Measurements from ENCODE around the gene ZNF770.
"Not testable (repeated sequence)": the region's sequence is repeated elsewhere in the genome, so short reads cannot be mapped to it uniquely, and the experiment has no call there.

The ZNF770 gene

GRCh38 chr15:34976743-34977142 lies 11.3 kb downstream of the ZNF770 start:
- DNase-seq (ENCODE audit: low spot score) = no peak

GRCh38 chr15:34976073-34976472 lies 12.0 kb downstream of the ZNF770 start:
- no peak for DNase-seq (ENCODE audit: low spot score)

- no peak for DNase-seq (ENCODE audit: low spot score)
Observed at GRCh38 chr15:34973512-34973911, 14.6 kb downstream of the ZNF770 start.

GRCh38 chr15:34970098-34970643 lies 17.9 kb downstream of the ZNF770 start:
- not testable (repeated sequence) for DNase-seq (ENCODE audit: low spot score)

GRCh38 chr15:34969340-34970097 lies 18.6 kb downstream of the ZNF770 start, which contains the start of gene AQR:
AQR (minus strand) TSS chr15:34969742; CDS start chr15:34969613, 129 bp downstream.
- peak; percentile 94 for DNase-seq (ENCODE audit: low spot score)

- DNase-seq (ENCODE audit: low spot score) = no peak
Observed at GRCh38 chr15:34964277-34964676, 23.8 kb downstream of the ZNF770 start.

- DNase-seq (ENCODE audit: low spot score) = no peak
Observed at GRCh38 chr15:34953851-34954250, 34.2 kb downstream of the ZNF770 start.

GRCh38 chr15:34952481-34952880 lies 35.6 kb downstream of the ZNF770 start:
- no peak for DNase-seq (ENCODE audit: low spot score)

- no peak for DNase-seq (ENCODE audit: low spot score)
Observed at GRCh38 chr15:34951993-34952392, 36.1 kb downstream of the ZNF770 start.

- no peak for DNase-seq (ENCODE audit: low spot score)
Observed at GRCh38 chr15:34944936-34945335, 43.2 kb downstream of the ZNF770 start.

- DNase-seq (ENCODE audit: low spot score) = no peak
Observed at GRCh38 chr15:34943711-34944110, 44.4 kb downstream of the ZNF770 start.

GRCh38 chr15:34943264-34943663 lies 44.8 kb downstream of the ZNF770 start:
- not testable (repeated sequence) for DNase-seq (ENCODE audit: low spot score)

GRCh38 chr15:34942363-34942762 lies 45.7 kb downstream of the ZNF770 start:
- DNase-seq (ENCODE audit: low spot score) = no peak

GRCh38 chr15:34941831-34942230 lies 46.3 kb downstream of the ZNF770 start:
- DNase-seq (ENCODE audit: low spot score) = no peak

GRCh38 chr15:34941185-34941698 lies 46.8 kb downstream of the ZNF770 start:
- no peak for DNase-seq (ENCODE audit: low spot score)

GRCh38 chr15:34933432-34933975 lies 54.6 kb downstream of the ZNF770 start:
- no peak for DNase-seq (ENCODE audit: low spot score)

- not testable (repeated sequence) for DNase-seq (ENCODE audit: low spot score)
Observed at GRCh38 chr15:34928349-34928748, 59.7 kb downstream of the ZNF770 start.
